Cardiac fibroblast (primary cell): Measurements from ENCODE around the gene TMEM63B.

Experiments
- DNase-seq, 2 donors: peaks; one replicate each; pipeline versions ENCODE4 v3.0.0 to v3.0.0-alpha.2; 2010; ENCODE audit warnings: low read depth in 2 of 2
- H3K4me3 ChIP-seq, 2 donors: replicated peaks in 1 of 2; 1 replicate in 1 of 2; 2 replicates in 1 of 2; pipeline ENCODE4 v1.5.1; 2011; ENCODE audit warnings: low read depth in 2 of 2, low read length in 2 of 2, mild to moderate bottlenecking in 2 of 2, moderate library complexity in 1 of 2
- CTCF ChIP-seq: IDR thresholded peaks from one replicate; pipeline ENCODE4 v1.5.1; 2011; ENCODE audit warnings: low read depth, mild to moderate bottlenecking, low read length, inconsistent platforms

The TMEM63B gene

GRCh38 chr6:44146685-44147084 lies 19.3 kb downstream of the TMEM63B start:
- no peak for TF ChIP-seq CTCF
- no peak for DNase-seq
- H3K4me3 ChIP-seq: no peak overlapping the region

DNA sequence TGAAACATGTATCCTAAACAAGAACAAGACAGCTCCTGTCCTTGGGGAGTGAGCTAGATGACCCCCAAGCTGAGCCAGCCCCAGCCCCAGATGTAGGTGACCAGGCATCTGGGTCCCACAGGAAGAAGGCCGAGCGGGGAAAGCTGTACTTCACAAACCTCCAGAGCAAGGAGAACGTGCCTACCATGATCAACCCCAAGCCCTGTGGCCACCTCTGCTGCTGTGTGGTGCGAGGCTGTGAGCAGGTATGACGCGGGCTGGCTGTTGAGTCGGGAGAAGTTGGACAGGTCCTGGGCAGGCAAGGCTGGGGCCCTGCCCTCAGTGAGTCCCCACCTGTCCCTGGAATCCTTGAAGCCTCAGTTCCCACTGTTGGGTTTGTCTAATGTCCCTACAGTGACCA lies 19.9 kb downstream of the TMEM63B start:
- TF ChIP-seq CTCF: no peak
- no peak for DNase-seq
- H3K4me3 ChIP-seq: no peak overlapping the region

DNA sequence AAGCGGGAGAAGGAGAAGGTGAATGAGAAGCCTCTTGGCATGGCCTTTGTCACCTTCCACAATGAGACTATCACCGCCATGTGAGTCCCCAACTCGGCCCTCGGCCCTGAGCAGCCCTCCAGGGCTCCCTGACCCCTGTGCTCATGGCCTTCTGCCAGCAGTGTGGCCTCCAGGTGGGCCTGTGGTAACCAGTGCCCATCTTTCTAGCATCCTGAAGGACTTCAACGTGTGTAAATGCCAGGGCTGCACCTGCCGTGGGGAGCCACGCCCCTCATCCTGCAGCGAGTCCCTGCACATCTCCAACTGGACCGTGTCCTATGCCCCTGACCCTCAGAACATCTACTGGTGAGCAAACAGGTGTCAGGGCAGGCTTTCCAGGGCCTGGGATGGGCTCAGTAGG lies 21.0 kb downstream of the TMEM63B start:
- H3K4me3 ChIP-seq: no peak overlapping the region
- DNase-seq: no peak
- no peak for TF ChIP-seq CTCF

GRCh38 chr6:44149369-44150012 lies 22.1 kb downstream of the TMEM63B start:
- no peak for DNase-seq
- no peak overlapping the region for H3K4me3 ChIP-seq
- no peak for TF ChIP-seq CTCF

DNA sequence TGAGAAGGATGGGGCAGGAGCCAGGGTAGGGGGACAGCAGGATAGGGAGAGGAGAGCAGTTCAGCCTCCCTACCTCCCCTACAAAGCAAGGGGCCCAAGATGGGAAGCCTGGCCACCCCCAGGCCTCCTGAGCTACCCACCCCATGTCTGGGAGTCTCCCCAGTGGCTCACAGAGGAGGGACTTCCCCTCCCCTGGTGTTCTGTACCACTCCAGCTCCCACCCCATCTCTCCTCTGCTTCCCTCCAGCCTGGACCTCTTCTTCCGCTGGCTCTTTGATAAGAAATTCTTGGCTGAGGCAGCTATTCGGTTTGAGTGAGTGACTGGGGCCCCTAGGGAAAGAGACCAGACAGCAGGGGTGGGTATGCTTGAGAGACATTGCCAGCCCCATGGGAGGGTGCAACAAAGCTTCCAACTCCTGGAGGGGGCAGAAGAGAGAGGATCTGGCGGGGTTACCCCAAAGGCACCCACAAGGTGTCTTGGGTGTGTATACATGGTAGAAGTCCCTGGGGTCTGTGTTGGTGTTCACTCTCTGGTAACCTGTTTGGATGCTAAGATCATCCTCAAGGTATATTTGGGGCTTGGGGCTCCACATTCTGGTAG lies 23.1 kb downstream of the TMEM63B start:
- no peak for TF ChIP-seq CTCF
- no peak overlapping the region for H3K4me3 ChIP-seq
- no peak for DNase-seq

DNA sequence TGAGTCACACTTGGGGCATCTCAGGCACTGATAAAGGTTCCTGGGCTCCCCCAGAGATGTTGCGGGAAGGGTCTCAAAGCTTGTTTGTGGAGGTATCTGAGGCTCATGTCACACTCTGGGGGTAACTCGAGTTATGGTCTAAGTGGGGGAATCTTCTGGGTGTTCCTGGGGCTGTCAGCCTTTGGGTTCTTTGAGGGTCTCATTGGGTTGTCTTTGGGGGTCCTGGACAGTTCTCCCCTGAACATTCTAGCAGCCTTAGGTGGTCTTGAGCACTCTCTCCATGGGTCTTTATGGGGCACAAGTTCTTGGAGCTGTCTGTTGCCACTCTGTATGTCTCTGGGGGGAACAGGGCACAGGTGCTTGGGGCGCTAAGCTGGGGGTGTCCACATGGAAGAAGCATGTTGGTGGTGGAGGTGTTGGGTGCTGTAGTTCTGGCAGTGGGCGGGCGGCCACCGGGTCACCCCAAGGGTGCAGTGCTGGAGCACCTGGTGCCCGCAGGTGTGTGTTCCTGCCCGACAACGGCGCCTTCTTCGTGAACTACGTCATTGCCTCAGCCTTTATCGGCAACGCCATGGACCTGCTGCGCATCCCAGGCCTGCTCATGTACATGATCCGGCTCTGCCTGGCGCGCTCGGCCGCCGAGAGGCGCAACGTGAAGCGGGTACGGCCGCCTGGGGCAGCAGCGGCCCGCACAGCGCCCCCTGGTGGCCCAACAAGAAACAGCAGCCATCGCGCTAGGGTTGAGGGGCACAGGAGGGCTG lies 24.2 kb downstream of the TMEM63B start:
- peak; percentile 79 for TF ChIP-seq CTCF
- no peak overlapping the region for H3K4me3 ChIP-seq
- peak; percentile 67 to 71 for DNase-seq
